Kidney tubule cell (primary cell): ENCODE results near the gene CCDC177.

Experiments used
- DNase-seq: peaks from one replicate; pipeline ENCODE4 v3.0.0-alpha.2; 2018; ENCODE audit warnings: low spot score

The CCDC177 gene

GRCh38 chr14:69529563-69529962 is 45.1 kb downstream of the CCDC177 start:
- DNase-seq = no peak

- no peak for DNase-seq
Observed at GRCh38 chr14:69528930-69529329, 45.7 kb downstream of the CCDC177 start.

GRCh38 chr14:69528143-69528542 is 46.5 kb downstream of the CCDC177 start:
- DNase-seq = no peak

- DNase-seq = no peak
Observed at GRCh38 chr14:69527635-69528034, 47.0 kb downstream of the CCDC177 start.

GRCh38 chr14:69525896-69526295 is 48.8 kb downstream of the CCDC177 start:
- no peak for DNase-seq

- no peak for DNase-seq
Observed at GRCh38 chr14:69522026-69522425, 52.6 kb downstream of the CCDC177 start.
